ENCODE results near the gene FGR.
"Not testable (repeated sequence)": the region's sequence is repeated elsewhere in the genome, so short reads cannot be mapped to it uniquely, and the experiment has no call there.

FGR gene

DNA sequence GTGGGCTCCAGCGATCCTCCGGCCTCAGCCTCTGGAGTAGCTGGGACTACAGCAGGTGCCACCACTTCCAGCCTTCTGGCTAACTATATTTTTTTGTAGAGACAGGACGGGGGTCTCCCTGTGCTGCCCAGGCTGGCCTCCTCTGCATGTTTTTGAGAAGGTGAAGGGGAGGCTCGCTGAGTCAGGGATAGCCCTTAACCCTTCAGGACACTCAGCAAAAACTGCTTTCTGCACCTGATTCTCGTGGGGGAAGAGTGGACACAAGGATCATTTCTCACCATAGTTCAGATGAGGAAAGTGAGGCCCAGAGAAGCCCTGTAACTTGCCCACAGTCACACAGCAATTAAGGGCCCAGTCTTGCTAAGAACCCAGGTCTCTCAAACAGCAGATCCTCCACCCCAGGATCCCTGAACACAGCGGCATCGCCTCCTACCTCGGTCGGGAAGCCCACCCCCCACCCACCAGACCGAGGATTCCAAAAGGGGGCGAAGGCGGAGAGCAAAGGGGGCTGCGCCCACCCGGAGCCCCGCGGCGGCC, 1.3 kb downstream of the FGR start:
- TF ChIP-seq, protein P1, sequence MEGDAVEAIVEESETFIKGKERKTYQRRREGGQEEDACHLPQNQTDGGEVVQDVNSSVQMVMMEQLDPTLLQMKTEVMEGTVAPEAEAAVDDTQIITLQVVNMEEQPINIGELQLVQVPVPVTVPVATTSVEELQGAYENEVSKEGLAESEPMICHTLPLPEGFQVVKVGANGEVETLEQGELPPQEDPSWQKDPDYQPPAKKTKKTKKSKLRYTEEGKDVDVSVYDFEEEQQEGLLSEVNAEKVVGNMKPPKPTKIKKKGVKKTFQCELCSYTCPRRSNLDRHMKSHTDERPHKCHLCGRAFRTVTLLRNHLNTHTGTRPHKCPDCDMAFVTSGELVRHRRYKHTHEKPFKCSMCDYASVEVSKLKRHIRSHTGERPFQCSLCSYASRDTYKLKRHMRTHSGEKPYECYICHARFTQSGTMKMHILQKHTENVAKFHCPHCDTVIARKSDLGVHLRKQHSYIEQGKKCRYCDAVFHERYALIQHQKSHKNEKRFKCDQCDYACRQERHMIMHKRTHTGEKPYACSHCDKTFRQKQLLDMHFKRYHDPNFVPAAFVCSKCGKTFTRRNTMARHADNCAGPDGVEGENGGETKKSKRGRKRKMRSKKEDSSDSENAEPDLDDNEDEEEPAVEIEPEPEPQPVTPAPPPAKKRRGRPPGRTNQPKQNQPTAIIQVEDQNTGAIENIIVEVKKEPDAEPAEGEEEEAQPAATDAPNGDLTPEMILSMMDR (conservative IDR thresholded peaks at IDR 0.05; ENCODE audit: low read depth, low read length): no peak
- H3K4me3 ChIP-seq (ENCODE audit: low read length): peak overlapping the region; percentile 19
- no peak for DNase-seq (ENCODE audit: low read depth)

DNA sequence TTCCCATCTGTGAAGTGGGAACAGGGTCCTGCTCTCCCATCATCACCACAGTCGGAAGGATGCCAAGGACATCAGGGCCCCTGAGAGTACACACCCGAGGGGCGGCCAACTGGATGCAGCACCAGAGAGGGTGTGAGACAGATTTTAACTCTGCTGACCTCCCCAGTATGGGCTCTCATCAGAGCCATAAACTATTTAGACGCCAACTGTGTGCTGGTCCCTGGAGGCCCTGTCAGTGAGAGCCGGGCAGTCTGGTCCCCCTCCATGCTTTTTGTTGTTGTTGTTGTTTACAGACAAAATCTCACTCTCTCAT, 1.7 kb downstream of the FGR start:
- DNase-seq (ENCODE audit: low read depth): no peak

DNA sequence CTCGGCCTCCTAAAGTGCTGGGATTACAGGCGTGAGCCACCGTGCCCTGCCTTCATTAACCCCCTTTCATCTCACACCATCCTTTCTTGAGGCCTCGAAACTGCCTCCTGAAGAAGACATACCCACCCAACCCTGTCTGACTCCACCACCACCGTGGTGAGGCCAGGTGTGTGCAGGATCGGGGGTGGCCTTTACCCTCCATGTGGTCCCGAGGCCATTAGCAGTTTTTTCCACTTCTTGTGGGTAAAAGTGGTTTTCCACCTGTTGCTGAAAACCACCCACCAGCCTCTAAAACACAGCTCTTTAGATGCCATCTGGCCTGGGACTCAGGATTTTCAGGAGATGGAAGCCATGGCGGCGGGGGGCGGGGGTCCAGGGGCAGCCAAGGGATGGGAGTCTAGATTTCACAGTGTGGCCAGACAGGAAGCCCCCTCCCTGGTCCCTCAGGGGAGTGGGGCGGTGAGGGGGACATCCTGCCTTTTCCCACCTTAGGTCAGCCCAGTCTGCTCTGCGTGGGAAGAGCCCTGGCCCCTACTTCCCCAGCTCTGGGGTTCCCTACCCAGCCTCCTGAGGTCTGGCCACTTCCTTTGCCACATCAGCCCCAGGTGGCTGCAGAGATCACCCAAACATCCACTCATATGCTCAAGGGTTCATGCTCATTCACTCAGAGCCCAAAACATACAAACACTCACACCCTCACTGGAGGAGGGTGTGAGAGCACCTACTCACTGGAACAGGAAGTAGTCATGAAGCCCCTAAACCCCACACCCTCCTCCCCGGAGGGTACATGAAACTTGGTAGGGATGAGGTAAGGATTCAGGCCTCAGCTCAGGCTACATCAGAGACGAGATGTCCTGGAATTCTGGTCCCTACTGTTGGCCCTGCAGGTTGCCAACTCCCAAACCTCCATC, 2.3 kb downstream of the FGR start:
- H3K4me3 ChIP-seq (ENCODE audit: low read length): no peak overlapping the region
- TF ChIP-seq, protein P1 (conservative IDR thresholded peaks at IDR 0.05; ENCODE audit: low read depth, low read length): no peak

More for the DNA sequence above, 1.7 kb downstream of the FGR start:
- no peak overlapping the region for H3K4me3 ChIP-seq (ENCODE audit: low read length)
- TF ChIP-seq, protein P1 (conservative IDR thresholded peaks at IDR 0.05; ENCODE audit: low read depth, low read length): no peak

DNA sequence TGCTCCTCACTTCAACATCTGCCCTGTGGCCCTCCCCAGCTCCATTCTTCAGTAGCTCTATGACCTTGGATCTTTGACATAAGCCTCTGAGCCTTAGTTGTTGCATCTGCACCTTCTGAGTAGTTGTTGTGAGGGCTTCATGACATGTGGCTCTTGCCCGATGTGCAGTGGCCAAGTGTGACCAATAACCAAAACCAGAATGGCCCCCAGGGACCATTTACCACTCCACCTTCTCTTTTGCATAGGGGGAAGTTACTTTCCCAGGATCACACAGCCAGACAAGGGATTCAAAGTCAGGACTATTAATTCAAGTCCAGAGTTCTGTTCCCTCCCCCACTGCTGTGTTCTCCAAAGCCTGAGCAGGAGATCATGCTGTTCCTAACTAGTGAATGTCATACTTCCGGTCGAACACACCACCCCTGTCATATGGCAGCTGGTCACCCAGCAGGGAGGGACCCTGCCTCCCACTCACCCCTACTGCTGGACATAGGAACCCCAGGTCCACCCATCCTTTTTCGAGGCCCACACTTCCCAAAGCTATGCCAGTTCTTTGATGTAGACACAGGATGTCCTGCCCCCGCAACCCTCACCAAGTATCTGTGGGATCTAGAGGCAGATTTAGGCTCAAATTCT, 4.0 kb downstream of the FGR start:
- DNase-seq (ENCODE audit: low read depth): no peak
- H3K4me3 ChIP-seq (ENCODE audit: low read length): no peak overlapping the region
- TF ChIP-seq, protein P1 (conservative IDR thresholded peaks at IDR 0.05; ENCODE audit: low read depth, low read length): no peak

More for the DNA sequence above, 2.3 kb downstream of the FGR start:
- no peak for DNase-seq (ENCODE audit: low read depth)

DNA sequence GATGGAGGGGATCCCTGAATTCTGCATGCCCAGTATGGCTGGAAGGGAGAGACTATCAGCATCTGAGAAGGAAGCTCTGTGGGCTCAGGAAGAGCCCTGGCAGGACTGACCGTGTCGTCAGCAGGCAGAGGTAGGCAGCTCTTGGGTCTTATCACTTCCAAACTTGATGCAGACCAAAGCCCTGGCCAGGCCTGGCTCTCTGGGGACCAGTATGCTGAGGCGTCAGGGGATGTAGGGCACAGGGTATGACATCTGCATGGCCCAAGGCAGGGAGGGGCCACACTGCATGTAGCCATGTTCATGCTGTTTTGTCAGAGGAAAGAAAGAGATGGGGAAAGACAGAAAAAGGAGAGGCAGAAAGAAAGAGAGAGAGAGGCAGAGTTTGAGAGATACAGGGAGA, 6.3 kb downstream of the FGR start:
- TF ChIP-seq, protein P1 (conservative IDR thresholded peaks at IDR 0.05; ENCODE audit: low read depth, low read length): no peak
- H3K4me3 ChIP-seq (ENCODE audit: low read length): no peak overlapping the region
- DNase-seq (ENCODE audit: low read depth): no peak

DNA sequence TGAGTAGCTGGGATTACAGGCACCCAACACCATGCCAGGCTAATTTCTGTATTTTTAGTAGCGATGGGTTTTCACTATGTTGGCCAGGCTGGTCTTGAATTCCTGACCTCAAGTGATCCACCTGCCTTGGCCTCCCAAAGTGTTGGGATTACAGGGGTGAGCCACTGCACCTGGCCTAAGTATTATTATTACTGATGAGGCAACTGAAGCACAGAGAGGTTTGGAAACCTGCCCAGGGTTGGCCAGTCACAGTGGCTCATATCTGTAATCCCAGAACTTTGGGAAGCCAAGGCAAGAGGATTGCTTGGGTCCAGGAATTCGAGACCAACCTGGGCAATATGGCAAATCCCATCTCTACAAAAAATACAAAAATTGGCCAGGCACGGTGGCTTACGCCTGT, 7.3 kb downstream of the FGR start:
- DNase-seq (ENCODE audit: low read depth); H3K4me3 ChIP-seq (ENCODE audit: low read length): not testable (repeated sequence)

DNA sequence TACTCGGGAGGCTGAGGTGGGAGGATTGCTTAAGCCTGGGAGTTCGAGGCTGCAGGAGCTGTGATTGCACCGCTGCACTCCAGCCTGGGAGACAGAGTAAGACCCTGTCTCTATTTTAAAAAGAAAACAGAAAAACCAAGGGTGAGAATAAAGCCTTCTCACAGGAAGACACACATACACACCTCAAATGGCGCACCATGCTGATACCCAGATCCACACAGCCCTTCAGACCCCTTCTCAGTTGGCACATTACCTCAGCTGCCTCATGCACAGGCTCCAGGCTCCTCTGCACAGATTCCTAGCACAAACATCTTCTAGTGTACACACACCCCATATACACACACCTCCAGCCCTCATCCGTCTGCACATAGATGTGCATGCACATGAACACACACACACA, 7.9 kb downstream of the FGR start:
- TF ChIP-seq, protein P1 (conservative IDR thresholded peaks at IDR 0.05; ENCODE audit: low read depth, low read length): no peak
- H3K4me3 ChIP-seq (ENCODE audit: low read length): no peak overlapping the region
- DNase-seq (ENCODE audit: low read depth): no peak

All from retinal pigment epithelial cell (primary cell).